Skeletal muscle tissue (tissue), 2 donors: ENCODE measurements around the gene G6PC3. TPM values are rescaled to one million over a fixed set of nuclear protein-coding genes. Genes with fewer than 3 reads are reported as not detected.

Experiments
- small RNA-seq: library from RNA; depleted of rRNA; stranded (forward); fragments of <200 nt; gene quantifications from one replicate; pipeline ENCODE3, GENCODE V24; 2014
- total RNA-seq: library from RNA; depleted of rRNA; stranded (reverse); fragments of >200 nt; gene quantifications from one replicate; pipeline ENCODE4 v1.2.3, GENCODE V29; 2014

The G6PC3 gene
- total RNA-seq, 1 donor from 2014 or later = 13.0 TPM

Small RNA genes lying within 50 kb of the gene (small RNA-seq; reads per million reads assigned to genes)
- gene RF00012 = not detected

Other genes starting within 250 kb of the G6PC3 start
- 4.2 TPM for gene MPP3, start 237.6 kb upstream of the G6PC3 start, total RNA-seq
- gene CD300LG, start 223.6 kb upstream of the G6PC3 start, total RNA-seq = 1.6 TPM
- gene MPP2, start 163.2 kb upstream of the G6PC3 start, total RNA-seq = 1.0 TPM
- gene PPY, start 128.3 kb upstream of the G6PC3 start, total RNA-seq = not detected
- gene PYY, start 116.8 kb upstream of the G6PC3 start, total RNA-seq = not detected
- gene NAGS, start 66.1 kb upstream of the G6PC3 start, total RNA-seq = under 0.01 TPM
- gene TMEM101, start 55.8 kb upstream of the G6PC3 start, total RNA-seq = 67.3 TPM
- gene LSM12, start 4.1 kb upstream of the G6PC3 start, total RNA-seq = 13.6 TPM
- 44.4 TPM for gene HDAC5, start 52.9 kb downstream of the G6PC3 start, total RNA-seq
- gene HROB, start 71.2 kb downstream of the G6PC3 start, total RNA-seq = 1.0 TPM
- gene ASB16, start 100.0 kb downstream of the G6PC3 start, total RNA-seq = 4.7 TPM
- gene TMUB2, start 116.2 kb downstream of the G6PC3 start, total RNA-seq = 24.0 TPM
- 21.4 TPM for gene ATXN7L3, start 129.1 kb downstream of the G6PC3 start, total RNA-seq
- gene UBTF, start 148.9 kb downstream of the G6PC3 start, total RNA-seq = 51.7 TPM
- gene SLC4A1, start 197.4 kb downstream of the G6PC3 start, total RNA-seq = 47.0 TPM
- gene RUNDC3A, start 237.9 kb downstream of the G6PC3 start, total RNA-seq = 6.8 TPM